ENCODE results near the gene PARD3. TPM values are rescaled to one million over a fixed set of nuclear protein-coding genes. Genes with fewer than 3 reads are reported as not detected.

PARD3 gene
- total RNA-seq, 2 experiments from 2014 or later: 0.29 to 0.94 TPM

- CTCF ChIA-PET: no interaction called here
Measured at GRCh38 chr10:34838366-34838900, 23.3 kb upstream of the PARD3 start.

GRCh38 chr10:34835908-34836508 lies 20.9 kb upstream of the PARD3 start:
- no peak for DNase-seq
- CTCF ChIA-PET: no interaction called here
- H3K36me3 Mint-ChIP-seq: no peaks in the 10 kb centered on the region
- no peak for ATAC-seq
- no peaks in the 10 kb centered on the region for H3K9me3 Mint-ChIP-seq (ENCODE audit: low read depth)
- H3K4me3 Mint-ChIP-seq: no peak overlapping the region
- H3K27ac Mint-ChIP-seq: no peak overlapping the region
- no peaks in the 10 kb centered on the region for H3K4me1 Mint-ChIP-seq
- H3K27me3 Mint-ChIP-seq: no peaks in the 10 kb centered on the region

More at GRCh38 chr10:34838366-34838900, 23.3 kb upstream of the PARD3 start:
- Mint-ChIP-seq H3K9me3 (ENCODE audit: low read depth) (no peaks in the 10 kb centered on the region), H3K27me3 (no peaks in the 10 kb centered on the region), H3K4me3 (no peak overlapping the region), H3K4me1 (no peaks in the 10 kb centered on the region), H3K36me3 (no peaks in the 10 kb centered on the region), H3K27ac (no peak overlapping the region)
- DNase-seq: no peak
- ATAC-seq: no peak

GRCh38 chr10:34834274-34834673 lies 19.2 kb upstream of the PARD3 start:
- no peak for ATAC-seq
- Mint-ChIP-seq H3K27ac (no peak overlapping the region), H3K4me1 (no peaks in the 10 kb centered on the region), H3K27me3 (peaks cover 3% of the 10 kb centered on the region), H3K36me3 (no peaks in the 10 kb centered on the region), H3K4me3 (no peak overlapping the region), H3K9me3 (ENCODE audit: low read depth) (no peaks in the 10 kb centered on the region)
- DNase-seq: no peak
- CTCF ChIA-PET: no interaction called here

GRCh38 chr10:34830217-34830822 lies 15.2 kb upstream of the PARD3 start:
- CTCF ChIA-PET: no interaction called here
- Mint-ChIP-seq H3K27me3 (peaks cover 3% of the 10 kb centered on the region), H3K9me3 (ENCODE audit: low read depth) (no peaks in the 10 kb centered on the region), H3K4me1 (no peaks in the 10 kb centered on the region), H3K27ac (no peak overlapping the region), H3K36me3 (no peaks in the 10 kb centered on the region), H3K4me3 (no peak overlapping the region)
- no peak for DNase-seq
- no peak for ATAC-seq

GRCh38 chr10:34826857-34827766 lies 12.0 kb upstream of the PARD3 start:
- ATAC-seq: no peak
- Mint-ChIP-seq H3K4me1 (no peaks in the 10 kb centered on the region), H3K27me3 (peaks cover 3% of the 10 kb centered on the region), H3K36me3 (no peaks in the 10 kb centered on the region), H3K4me3 (no peak overlapping the region), H3K9me3 (ENCODE audit: low read depth) (no peaks in the 10 kb centered on the region), H3K27ac (no peak overlapping the region)
- no peak for DNase-seq
- CTCF ChIA-PET: no interaction called here

GRCh38 chr10:34826221-34826620 lies 11.1 kb upstream of the PARD3 start:
- no peak for DNase-seq
- H3K36me3 Mint-ChIP-seq: no peaks in the 10 kb centered on the region
- peaks cover 3% of the 10 kb centered on the region for H3K27me3 Mint-ChIP-seq
- H3K27ac Mint-ChIP-seq: no peak overlapping the region
- H3K4me1 Mint-ChIP-seq: no peaks in the 10 kb centered on the region
- H3K9me3 Mint-ChIP-seq (ENCODE audit: low read depth): no peaks in the 10 kb centered on the region
- no peak overlapping the region for H3K4me3 Mint-ChIP-seq
- CTCF ChIA-PET: no interaction called here
- ATAC-seq: no peak

GRCh38 chr10:34825414-34825813 lies 10.3 kb upstream of the PARD3 start:
- ATAC-seq (no peak), DNase-seq (no peak)
- H3K9me3 Mint-ChIP-seq (ENCODE audit: low read depth): no peaks in the 10 kb centered on the region
- no peaks in the 10 kb centered on the region for H3K4me1 Mint-ChIP-seq
- CTCF ChIA-PET: no interaction called here
- no peak overlapping the region for H3K4me3 Mint-ChIP-seq
- no peaks in the 10 kb centered on the region for H3K36me3 Mint-ChIP-seq
- H3K27ac Mint-ChIP-seq: no peak overlapping the region
- H3K27me3 Mint-ChIP-seq: peaks cover under 1% of the 10 kb centered on the region

GRCh38 chr10:34824870-34825269 lies 9.8 kb upstream of the PARD3 start:
- DNase-seq: no peak
- no peak for ATAC-seq
- H3K4me1 Mint-ChIP-seq: no peaks in the 10 kb centered on the region
- H3K27ac Mint-ChIP-seq: no peak overlapping the region
- no peaks in the 10 kb centered on the region for H3K27me3 Mint-ChIP-seq
- no peaks in the 10 kb centered on the region for H3K36me3 Mint-ChIP-seq
- no peak overlapping the region for H3K4me3 Mint-ChIP-seq
- no peaks in the 10 kb centered on the region for H3K9me3 Mint-ChIP-seq (ENCODE audit: low read depth)
- CTCF ChIA-PET: no interaction called here

GRCh38 chr10:34821587-34822585 lies 6.8 kb upstream of the PARD3 start:
- Mint-ChIP-seq H3K27ac (no peak overlapping the region), H3K27me3 (peaks cover 6% of the 10 kb centered on the region), H3K4me1 (no peaks in the 10 kb centered on the region), H3K4me3 (no peak overlapping the region), H3K9me3 (ENCODE audit: low read depth) (no peaks in the 10 kb centered on the region), H3K36me3 (no peaks in the 10 kb centered on the region)
- ATAC-seq (no peak), DNase-seq (no peak)
- CTCF ChIA-PET: no interaction called here

GRCh38 chr10:34817586-34817985 lies 2.5 kb upstream of the PARD3 start:
- no peaks in the 10 kb centered on the region for H3K9me3 Mint-ChIP-seq (ENCODE audit: low read depth)
- no peak overlapping the region for H3K4me3 Mint-ChIP-seq
- ATAC-seq: no peak
- peaks cover 6% of the 10 kb centered on the region for H3K4me1 Mint-ChIP-seq
- H3K27me3 Mint-ChIP-seq: peaks cover 34% of the 10 kb centered on the region
- H3K27ac Mint-ChIP-seq: no peak overlapping the region
- CTCF ChIA-PET: no interaction called here
- no peaks in the 10 kb centered on the region for H3K36me3 Mint-ChIP-seq
- DNase-seq: no peak

- no peak overlapping the region for H3K4me3 Mint-ChIP-seq
- no peaks in the 10 kb centered on the region for H3K36me3 Mint-ChIP-seq
- no peak for ATAC-seq
- H3K9me3 Mint-ChIP-seq (ENCODE audit: low read depth): no peaks in the 10 kb centered on the region
- peaks cover 38% of the 10 kb centered on the region for H3K27me3 Mint-ChIP-seq
- peaks cover 6% of the 10 kb centered on the region for H3K4me1 Mint-ChIP-seq
- no peak overlapping the region for H3K27ac Mint-ChIP-seq
- DNase-seq: no peak
- CTCF ChIA-PET: no interaction called here
Measured at GRCh38 chr10:34817054-34817453, 2.0 kb upstream of the PARD3 start.

- CTCF ChIA-PET: no interaction called here
- Mint-ChIP-seq H3K27ac (no peak overlapping the region), H3K4me3 (no peak overlapping the region)
Measured at GRCh38 chr10:34816501-34817002, 1.5 kb upstream of the PARD3 start.

GRCh38 chr10:34816085-34816496 lies 995 bp upstream of the PARD3 start:
- no peak for ATAC-seq
- Mint-ChIP-seq H3K36me3 (no peaks in the 10 kb centered on the region), H3K27ac (no peak overlapping the region), H3K4me3 (no peak overlapping the region), H3K27me3 (peaks cover 47% of the 10 kb centered on the region), H3K4me1 (peaks cover 6% of the 10 kb centered on the region), H3K9me3 (ENCODE audit: low read depth) (no peaks in the 10 kb centered on the region)
- CTCF ChIA-PET: no interaction called here
- no peak for DNase-seq

More at GRCh38 chr10:34816501-34817002, 1.5 kb upstream of the PARD3 start:
- DNase-seq (no peak), ATAC-seq (no peak)
- Mint-ChIP-seq H3K9me3 (ENCODE audit: low read depth) (no peaks in the 10 kb centered on the region), H3K4me1 (peaks cover 6% of the 10 kb centered on the region), H3K27me3 (peaks cover 43% of the 10 kb centered on the region), H3K36me3 (no peaks in the 10 kb centered on the region)

All from activated CD8-positive, alpha-beta memory T cell treated with anti-CD3 and anti-CD28 coated beads, Interleukin-2, amount 10 ng/mL, durations not matched to agents 7 days and 5 days (primary cell).